Endothelial cell of umbilical vein (primary cell): ENCODE results near the gene SCIN.
A peak's percentile ranks its signal among the peaks of the same experiment; 100 is the strongest.

ENCODE experiments used
- CTCF ChIP-seq, 2 donors: IDR thresholded peaks; 1 replicate in 1 of 2; 2 replicates in 1 of 2; pipeline ENCODE4 v1.5.1; 2011; ENCODE audit warnings: low read length in 2 of 2, mild to moderate bottlenecking in 2 of 2, moderate library complexity in 2 of 2, control low read depth in 1 of 2, inconsistent platforms in 1 of 2, low read depth in 1 of 2; ENCODE audit not compliant: insufficient read depth in 1 of 2; ENCODE audit errors: extremely low read depth in 1 of 2
- MYC ChIP-seq: IDR thresholded peaks from one replicate; pipeline ENCODE4 v1.6.1; 2011; ENCODE audit warnings: mild to moderate bottlenecking, low read depth, low read length

DNA sequence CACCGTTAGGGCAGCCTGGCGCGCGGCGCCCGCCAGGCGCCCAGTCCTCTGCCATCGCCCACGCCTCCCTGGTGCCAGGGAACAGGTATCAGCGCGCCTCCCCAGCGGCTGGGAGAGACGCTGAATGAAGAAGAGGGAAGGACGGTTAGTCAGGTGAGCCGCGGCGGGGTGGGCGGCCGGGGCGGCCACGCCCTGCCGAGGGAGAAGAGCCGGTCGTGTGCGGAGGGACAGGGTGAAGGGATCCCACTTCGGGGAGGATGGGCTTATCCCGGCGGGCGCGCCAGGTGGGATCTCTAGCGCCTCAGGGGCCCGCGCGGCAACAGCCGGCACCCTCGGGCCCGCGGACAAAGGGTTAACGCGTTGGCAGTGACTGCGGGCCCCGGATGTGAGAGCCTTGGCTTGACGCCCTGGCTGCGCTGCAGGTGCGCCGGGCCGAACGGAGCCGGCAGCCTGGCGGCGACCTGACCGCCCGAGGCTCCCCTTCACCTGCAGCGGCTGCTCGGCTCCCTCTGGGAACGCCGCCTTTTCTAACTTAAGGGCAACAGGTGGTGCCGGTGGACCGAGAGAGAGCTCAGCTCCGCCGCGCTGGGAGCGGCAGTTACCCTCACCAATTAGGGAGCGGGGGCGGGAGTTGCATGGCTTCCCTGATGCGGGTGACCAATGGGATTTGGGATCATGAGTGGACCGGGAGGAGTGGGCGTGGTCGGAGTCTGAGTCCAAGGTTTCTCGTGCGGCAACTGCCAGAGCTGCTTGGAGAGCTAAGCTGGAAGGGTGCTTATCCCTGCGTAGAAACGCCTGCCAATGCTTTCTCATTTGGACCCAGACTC, 116.6 kb downstream of the SCIN start, which contains the start of gene ARL4A:
- TF ChIP-seq CTCF (IDR thresholded peaks at IDR 0.05; ENCODE audit: extremely low read depth in 1 of 2, insufficient read depth in 1 of 2, low read depth in 1 of 2, low read length in 2 of 2), result peak; percentile 26 to 43
- no peak for TF ChIP-seq MYC
